ENCODE results near the gene NHS. TPM values are rescaled to one million over a fixed set of nuclear protein-coding genes. Genes with fewer than 3 reads are reported as not detected.
"Not testable (repeated sequence)": the region's sequence is repeated elsewhere in the genome, so short reads cannot be mapped to it uniquely, and the experiment has no call there.

Gene NHS
- total RNA-seq, 1 experiment from 2014 or later, result 5.4 TPM

DNA sequence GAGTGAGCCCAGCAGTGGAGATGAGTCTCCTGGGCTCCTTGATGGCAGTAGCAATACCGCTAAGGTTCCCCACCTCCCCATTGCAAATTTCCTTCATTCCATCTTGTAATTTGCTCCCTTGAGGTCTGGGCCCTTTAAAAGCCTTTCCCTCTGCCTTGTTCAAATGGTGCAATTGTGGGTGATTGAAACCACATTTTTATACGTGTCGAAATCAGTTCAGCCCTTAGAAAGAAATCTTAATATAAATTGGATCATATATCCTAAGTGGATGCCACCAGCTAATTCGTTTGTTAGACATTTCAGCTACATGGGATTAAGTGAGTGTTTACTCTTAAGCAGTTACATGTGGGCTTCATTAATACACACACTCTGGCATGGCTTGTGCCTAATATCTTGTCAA lies 68.6 kb downstream of the NHS start:
- no peak for DNase-seq (ENCODE audit: low read depth)

DNA sequence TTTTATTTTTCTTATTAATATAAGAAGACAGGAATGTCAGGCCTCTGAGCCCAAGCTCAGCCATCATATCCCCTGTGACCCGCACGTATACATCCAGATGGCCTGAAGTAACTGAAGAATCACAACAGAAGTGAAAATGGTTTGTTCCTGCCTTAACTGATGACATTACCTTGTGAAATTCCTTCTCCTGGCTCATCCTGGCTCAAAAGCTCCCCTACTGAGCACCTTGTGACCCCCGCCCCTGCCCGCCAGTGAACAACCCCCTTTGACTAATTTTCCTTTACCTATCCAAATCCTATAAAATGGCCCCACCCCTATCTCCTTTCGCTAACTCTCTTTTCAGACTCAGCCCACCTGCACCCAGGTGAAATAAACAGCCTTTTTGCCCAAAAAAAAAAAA lies 71.3 kb downstream of the NHS start:
- DNase-seq (ENCODE audit: low read depth), result not testable (repeated sequence)

DNA sequence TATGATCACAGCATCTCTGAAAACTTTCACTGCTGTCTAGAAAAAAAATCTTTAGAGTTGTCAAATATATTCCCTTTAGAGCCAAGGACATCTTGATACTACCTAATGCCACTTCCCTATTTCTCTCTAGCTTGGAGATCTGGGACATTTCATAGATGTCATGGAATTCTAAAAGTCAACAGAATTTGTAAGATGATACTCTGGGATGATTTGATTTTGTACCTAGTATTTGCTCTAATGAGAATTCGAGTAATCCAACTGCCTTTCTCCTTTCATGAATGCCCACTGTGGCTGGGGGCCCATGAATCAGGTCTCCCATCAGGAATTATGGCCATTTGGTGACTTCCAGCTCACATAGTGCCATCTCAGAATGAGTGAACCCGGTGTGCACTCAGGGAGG lies 73.2 kb downstream of the NHS start:
- DNase-seq (ENCODE audit: low read depth), result no peak

DNA sequence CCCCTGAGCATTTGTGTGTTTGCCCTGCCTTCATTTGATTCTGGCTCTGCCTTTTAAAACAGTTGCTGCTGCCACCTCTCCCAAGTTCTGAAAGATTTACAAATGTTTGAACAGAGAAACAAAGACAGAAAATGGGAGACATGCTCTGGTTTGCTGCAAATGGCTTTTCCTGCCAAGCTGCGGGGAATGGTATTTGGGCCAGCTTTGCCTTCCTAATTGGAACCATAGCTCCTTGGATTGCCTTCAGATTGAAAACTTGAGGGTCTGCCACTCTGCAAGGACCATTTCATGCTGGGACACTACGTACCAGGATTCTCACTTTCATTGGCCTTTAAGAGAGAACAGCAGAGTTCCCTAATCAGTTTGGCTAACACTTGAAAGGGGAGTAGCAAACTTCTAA lies 74.9 kb downstream of the NHS start:
- DNase-seq (ENCODE audit: low read depth), result no peak

DNA sequence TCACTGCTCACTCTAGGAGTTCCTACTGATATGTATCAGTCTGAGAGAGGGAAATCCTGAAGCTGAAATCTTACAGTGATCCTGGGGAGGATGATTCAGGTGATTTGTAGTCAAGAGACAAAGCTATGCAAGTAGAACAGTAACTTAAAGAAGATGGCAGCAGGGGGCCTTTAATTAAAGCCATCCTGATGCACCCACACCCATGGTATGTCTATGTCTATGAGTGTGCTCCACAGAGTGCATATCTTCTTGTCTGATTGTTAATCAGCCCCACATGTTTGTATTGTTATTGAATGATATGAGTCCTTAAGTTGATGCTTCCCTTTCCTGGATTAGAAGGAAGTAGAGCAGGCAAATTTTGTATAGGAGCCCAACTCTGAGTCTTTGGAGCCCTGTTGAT lies 78.8 kb downstream of the NHS start:
- no peak for DNase-seq (ENCODE audit: low read depth)

DNA sequence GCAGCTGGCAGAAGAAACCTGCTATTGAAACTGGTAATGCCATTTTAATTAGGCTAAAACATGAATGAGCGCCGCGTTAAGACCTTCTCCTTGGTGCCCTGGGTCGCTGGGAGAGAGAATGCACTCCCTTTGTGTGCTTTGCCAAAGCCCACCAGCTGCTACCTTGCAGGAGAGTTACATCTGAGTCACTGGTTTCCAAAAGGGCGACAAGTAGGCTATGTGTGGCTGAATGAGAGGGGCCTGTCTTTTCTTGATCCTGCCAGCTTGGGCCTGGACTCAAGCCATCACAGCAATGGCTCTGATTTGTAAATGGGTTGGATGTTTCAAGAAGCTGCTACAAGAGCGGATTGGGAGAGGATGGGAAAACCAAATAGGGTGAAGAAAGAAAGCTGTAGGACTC lies 81.5 kb downstream of the NHS start:
- DNase-seq (ENCODE audit: low read depth), result no peak

DNA sequence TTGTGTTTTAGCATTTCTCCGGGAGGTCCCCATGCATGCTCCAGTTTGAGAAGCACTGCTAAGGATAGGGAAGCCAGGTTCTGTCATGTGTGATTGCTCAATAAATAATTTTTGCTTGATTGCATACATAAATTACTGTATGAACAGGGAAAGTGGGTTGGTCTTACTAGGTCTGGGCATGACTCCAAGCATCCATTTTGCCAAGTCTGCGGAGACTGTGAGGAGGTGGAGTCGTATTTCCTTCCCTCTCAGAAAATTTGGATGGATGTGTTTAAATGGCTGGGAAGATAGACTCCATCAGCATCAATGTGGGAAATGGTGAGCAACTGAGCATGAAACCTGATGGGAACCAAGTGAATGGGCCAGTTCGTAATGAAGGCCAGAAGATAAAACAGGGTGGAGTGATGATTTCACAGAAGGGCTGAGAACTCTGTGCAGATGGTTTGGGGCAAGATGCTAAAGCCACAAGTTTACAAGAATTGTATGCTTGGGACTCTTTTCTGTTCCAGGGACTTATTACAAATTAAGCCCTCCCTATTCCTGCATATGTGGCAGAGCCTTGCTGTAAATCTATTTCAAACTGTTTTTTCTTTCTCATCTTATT lies 84.1 kb downstream of the NHS start:
- no peak for DNase-seq (ENCODE audit: low read depth)

DNA sequence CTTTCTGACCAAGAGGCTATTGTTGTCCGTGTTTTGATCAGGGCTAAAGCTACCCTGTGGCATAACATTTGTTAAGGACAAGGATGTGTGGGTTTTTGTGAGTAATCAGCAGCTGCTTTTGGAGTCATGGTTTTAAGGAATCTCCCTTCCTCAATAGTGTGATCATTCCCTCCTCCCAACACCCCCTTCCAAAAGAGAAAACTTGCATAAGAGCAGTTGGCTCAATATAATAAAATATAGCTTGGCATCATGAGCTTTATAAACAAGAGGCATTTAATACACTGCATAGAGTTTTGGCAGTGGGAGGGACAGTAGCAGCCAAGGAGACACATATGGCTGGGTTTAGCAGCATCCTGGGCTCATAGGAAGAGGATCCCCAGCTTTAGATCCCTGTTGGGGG lies 84.7 kb downstream of the NHS start:
- DNase-seq (ENCODE audit: low read depth), result peak; percentile 51

DNA sequence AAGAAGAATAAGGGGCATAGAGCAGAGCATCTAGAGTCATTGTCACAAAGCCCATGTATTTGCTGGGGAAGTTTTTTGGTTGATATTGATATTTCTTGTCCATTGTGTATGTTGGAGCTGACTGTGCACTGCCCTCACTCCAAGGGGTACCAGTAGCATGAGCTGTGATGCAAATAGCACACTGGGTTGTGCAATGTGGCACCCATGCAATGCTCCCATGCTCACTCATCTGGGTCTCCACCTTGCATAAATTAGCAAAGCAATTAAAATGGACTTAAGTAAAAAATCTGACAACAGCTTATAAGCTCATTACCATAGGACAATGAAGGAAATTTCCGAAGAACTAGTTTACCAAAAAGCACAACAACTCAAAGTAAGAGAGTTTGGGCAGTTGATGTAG lies 87.9 kb downstream of the NHS start:
- no peak for DNase-seq (ENCODE audit: low read depth)

DNA sequence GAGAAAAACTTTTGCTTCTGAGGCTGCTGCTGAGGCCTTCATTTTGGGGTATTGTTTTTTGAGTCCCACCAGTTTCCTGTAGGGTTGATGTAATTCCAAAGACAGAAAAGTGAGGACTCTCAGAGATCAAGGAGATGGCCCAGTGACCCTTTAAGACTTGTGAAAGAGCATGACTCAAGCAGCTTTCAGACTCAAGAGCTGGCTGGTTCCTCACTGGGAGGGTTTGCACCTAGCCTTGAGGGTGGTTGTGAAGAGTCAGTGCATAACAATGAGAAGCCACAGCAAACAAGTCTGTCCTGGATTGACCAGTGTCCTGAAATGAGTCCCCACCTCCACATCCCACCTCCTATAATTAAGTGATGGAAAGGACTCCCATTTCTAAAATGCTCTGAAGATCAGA lies 89.2 kb downstream of the NHS start:
- peak; percentile 47 for DNase-seq (ENCODE audit: low read depth)

DNA sequence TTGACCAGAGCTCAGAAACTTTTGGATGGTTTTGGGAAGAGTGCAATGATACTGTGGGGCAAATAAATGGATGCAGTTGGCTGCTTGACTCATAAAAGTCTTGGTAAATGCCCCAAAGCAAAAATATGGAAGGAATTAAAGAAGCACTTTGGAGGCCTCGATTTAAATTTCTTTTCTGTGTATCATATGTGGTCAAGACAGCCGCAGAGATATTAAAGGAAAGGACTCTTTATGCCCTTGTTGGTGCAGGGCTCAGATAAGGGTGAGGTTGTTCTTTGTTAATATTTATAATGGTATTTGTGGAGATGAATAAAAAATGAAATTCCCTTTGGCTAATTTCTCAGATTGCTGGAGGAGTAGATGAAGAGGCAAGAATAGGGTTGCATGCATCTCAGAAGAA lies 90.2 kb downstream of the NHS start:
- DNase-seq (ENCODE audit: low read depth), result no peak

DNA sequence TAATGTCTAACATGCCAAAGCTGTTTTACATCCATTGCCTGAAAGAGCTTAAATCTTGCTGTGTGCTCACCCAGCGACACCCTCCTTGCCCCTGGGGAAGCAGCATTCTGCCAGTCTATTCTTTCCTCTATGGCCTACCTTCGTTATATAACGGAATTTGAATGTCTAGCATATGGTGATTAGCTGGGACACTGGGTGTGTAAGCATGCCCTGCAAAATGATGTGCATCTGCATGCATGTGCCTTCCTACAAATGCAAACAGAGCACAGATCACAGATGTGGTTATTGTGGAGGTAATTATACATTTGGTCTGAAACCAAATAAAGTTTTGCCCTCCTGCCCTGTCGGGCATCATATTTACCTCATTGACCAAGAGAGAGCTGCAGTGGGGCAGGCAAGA lies 90.8 kb downstream of the NHS start:
- no peak for DNase-seq (ENCODE audit: low read depth)

DNA sequence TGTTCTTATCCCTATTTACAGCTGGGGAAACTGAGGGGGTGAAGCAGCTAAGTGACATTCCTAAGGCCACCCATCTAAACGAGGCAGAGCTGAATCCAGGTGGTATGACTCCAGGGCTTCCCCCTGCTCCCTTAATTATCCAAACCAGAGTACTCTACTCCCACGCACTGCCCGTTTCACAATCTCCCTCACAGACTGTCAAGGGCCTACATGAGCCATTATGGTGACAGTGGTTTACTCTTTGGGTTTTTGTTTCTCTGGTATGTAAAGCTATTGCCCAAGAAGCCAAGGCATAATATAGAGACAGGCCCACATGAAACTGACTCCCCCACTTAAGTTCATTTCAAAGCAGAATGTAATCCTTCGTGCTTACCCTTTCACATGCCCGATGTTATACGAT lies 95.1 kb downstream of the NHS start:
- DNase-seq (ENCODE audit: low read depth), result no peak

DNA sequence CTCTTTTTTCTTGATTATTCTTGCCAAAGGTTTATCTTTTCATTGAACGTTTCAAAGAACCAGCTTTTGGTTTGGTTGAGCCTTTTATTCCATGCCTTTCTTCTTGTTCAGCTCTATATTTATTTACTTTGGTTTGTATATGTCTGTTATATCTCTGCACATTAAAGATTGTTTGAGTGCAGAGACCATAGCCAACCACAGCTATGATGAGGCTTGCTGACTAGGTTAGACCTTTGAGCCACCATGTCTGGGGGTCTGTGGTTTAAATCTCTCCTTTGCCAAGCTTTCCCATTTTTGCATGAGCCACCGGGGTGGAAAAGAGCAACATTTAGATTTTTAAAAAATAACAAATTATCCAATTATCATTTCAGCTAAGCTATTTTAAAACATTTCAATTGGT lies 96.1 kb downstream of the NHS start:
- no peak for DNase-seq (ENCODE audit: low read depth)

DNA sequence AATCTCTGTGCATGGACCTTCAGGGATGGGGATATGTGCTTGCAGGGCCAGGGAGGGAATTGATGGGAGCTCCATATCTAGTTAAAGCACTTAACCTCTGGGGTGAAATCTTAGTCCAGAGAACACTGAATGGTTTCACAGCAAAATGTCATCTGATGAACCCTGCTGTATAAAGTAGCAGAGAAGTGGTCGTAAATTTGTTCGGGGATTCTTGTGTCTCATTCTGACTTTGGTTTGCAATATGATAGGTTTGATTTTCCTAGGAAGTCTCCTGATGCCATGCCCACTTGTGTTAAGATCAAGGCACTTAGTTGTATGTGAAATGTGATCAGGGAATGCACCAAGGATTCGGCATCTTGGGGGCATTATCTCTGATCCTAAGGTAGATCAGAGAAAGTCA lies 96.9 kb downstream of the NHS start:
- DNase-seq (ENCODE audit: low read depth), result no peak

DNA sequence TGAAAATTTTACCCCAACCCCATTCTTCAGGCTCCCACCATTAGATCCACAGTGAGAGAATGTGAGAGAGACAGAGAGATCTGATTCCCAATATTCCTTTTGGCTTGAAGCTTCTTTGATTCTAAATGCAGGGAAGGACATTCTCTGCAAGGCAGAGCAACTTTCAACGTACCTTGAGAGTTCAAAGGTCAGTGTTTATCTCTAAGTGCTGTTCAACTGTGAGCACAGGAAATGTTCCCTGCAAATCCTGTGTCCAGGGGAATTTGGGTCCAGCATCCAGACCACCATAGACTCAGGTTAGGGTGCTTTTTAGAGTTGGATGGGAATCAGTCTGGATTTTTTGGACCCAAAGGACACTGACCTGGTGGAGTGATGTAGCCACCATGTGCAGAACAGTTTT lies 97.4 kb downstream of the NHS start:
- DNase-seq (ENCODE audit: low read depth), result no peak

DNA sequence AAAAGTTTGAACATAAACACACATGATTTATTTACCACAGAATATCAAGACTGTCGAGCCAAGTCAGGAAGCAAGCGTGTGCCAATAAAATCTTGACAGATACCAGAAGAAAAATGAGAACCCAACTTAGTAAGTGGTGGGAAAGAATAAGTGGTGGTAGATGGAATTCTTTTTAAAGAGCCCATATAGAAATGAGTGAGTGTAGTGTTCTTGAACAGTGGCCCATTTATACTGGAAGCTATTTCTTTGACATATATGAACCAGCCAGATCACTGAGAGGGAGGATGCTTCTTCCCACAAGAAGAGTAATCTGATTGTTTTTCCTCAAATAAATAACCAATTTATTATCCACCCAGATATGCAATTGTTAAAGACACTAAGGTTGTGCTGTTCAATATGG lies 98.0 kb downstream of the NHS start:
- no peak for DNase-seq (ENCODE audit: low read depth)

DNA sequence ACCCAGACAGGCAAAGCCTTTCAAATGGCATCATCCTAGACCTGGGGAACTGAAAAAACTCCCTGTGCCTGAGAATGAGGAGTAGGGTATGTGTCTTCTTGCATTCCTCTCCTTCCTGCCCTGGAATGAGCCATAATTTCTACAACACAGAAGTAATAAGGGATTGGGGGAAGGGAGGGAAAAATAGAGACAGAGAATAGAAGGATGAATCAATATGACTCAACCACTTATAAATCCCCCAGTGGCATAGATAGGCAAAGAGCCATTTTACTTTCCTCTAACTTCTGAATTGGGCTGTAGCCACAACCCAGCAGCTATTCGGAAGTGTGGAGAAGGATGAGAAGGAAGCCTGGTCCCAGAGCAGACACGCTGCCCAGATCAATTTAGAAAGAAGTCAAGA lies 99.9 kb downstream of the NHS start:
- peak; percentile 90 for DNase-seq (ENCODE audit: low read depth)

DNA sequence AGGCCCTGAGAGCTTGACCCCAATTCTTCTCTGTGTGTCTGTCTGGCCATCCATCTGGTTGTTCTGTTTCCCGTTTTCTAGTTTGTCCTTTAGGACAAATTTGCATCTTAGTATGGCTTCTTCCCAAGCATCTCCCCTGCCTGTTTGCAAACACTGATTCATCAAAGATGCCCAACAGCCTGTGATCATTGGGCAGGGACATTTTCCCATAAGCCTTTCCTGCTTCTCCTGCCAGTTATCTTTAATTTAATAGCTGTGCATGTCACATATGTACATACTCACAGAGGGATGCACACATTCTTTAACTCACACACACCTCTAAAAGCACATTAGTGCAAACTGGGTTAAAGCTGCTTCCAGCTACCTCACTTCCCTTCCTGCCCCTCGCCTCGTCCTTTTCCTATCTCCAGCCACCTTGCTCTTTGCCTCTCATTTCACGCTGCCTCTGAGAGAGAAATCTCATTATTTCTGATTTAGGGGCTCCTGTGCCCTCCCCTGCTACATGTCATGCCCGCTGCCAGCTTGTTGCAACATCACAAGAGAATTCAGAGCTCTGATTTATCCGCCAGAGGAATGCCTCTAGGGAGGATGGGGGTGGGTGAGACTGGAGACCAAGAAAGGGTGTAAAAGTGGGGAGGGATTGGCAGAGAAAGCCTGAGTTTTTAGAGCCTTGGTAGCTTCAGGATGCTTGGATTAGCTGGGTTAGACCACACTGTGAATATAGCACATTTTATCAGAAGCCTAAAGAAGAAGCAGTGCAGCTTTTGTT lies 100.6 kb downstream of the NHS start:
- no peak for DNase-seq (ENCODE audit: low read depth)

DNA sequence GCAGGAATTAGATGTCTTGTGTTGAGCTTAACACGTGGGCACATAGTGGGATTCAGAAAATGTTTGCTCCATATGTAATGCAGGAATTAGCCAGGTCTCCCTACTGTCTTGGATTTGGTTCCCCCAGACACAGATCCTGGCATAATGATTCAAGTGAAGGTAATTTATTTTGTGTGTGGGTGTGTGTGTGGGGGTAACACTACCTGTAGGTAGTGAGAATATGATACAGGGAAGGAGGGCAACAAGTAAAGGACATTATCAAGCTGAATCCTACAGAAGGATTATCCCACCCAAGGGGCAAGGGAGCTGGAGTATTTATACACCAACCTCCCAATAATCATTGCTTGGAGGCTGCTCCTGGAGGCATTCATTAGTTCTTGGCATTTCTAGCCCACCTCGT lies 101.4 kb downstream of the NHS start:
- no peak for DNase-seq (ENCODE audit: low read depth)

DNA sequence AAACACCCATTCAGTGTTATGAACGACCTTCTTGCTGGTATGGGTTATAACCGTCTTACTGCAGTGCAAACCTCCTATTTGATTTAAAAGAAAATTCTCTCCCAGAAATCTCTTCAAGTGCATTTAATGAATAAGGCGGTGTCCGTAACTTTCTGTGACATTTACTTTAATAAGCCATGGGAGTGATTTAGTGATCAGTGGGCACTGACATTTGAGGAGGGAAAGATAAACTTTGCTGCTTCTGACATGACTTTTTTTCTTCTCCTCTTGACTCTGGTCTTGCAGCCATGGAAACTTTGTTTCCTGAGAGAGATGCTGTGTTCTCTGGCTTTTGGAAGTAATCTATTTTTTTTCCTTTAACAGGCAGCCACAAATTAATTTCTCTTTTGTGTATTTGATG lies 106.1 kb downstream of the NHS start:
- no peak for DNase-seq (ENCODE audit: low read depth)

DNA sequence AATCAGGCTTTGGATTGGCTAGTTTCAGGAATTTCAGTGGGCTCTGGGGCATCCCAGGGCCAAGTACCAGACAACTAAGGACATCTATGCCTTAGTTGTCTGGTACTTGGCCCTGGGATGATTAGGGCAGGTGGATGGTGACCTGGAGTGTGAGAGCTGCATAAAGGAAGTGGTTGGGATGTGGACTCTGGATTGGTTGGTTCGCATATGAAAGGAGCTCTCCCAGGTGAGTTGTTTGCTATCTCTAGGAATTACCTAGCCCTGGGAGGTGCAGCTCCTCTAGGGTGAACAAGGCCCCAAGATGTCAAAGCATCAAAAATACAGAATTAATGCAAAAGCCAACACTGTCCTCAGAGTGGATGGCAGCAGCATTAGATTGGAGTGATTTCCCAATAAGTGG lies 109.6 kb downstream of the NHS start:
- DNase-seq (ENCODE audit: low read depth), result no peak

DNA sequence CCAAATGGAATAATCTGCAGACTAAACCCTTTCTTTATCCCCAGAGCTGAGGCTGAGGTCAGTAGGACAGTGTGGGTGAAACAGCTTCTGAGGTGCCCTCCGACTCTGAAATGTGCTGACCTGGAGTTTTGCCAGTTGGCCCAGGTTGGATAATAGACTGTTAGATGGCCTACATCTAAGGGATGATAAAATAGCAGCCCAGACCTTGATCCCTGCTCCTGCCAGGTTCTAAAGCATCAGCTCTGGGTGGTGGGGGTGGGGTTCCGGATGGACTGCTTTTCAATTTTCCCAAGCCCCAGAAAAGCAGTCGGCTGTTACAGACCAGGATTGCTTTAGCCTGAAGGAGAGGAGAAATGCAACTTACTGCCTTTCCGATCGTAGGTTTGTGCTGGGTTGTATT lies 110.4 kb downstream of the NHS start:
- DNase-seq (ENCODE audit: low read depth), result no peak

DNA sequence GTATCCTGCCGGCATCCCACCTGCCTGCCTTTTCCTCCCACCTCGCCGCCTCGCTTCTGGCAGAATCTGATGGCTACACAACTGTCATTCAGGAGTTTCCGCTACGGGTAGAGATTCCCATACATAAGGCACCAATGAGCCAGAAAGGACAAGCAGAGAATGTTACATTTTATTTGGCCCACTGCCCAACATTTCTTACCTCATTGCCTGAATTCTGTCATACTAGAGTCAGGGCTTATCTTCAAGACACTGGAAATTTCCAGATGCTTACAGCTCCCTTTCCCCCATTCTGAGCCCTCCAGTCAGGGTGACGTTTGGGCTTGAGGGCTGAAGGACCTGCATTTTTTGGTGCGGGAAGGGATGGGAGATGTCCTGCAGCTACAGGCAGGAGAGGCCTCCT lies 113.0 kb downstream of the NHS start:
- no peak for DNase-seq (ENCODE audit: low read depth)

Measured in HT1080 (cell line).